Measurements from ENCODE around the gene CAB39L. TPM values are rescaled to one million over a fixed set of nuclear protein-coding genes. Genes with fewer than 3 reads are reported as not detected.
A peak's percentile ranks its signal among the peaks of the same experiment; 100 is the strongest.

The CAB39L gene
- total RNA-seq, 1 experiment from 2014 or later: 51.9 TPM

- Histone ChIP-seq H4K20me1 (ENCODE audit: insufficient read depth, low read depth, low read length) (no peaks in the 10 kb centered on the region), H3K36me3 (ENCODE audit: insufficient read depth, low read length) (peaks cover under 1% of the 10 kb centered on the region; the same call in 1 of the 2 replicates), H3K9ac (ENCODE audit: low read length) (peak overlapping the region; percentile 54), H3K4me2 (ENCODE audit: low read depth, low read length, poor library complexity, severe bottlenecking) (peak overlapping the region; percentile 31), H3K79me2 (ENCODE audit: low read length) (no peaks in the 10 kb centered on the region), H3K4me1 (ENCODE audit: low read length) (peaks cover 67% of the 10 kb centered on the region), H3K27ac (ENCODE audit: low read length) (peak overlapping the region; percentile 82), H3K27me3 (ENCODE audit: low read length) (no peaks in the 10 kb centered on the region), H3K9me2 (replicated peaks; ENCODE audit: insufficient read depth, low read length) (no peaks in the 10 kb centered on the region), H3K4me3 (ENCODE audit: low read length) (no peak overlapping the region; the same call in 1 of the 2 replicates), H2AFZ (ENCODE audit: low read length) (no peak overlapping the region), H3K9me3 (ENCODE audit: low read length) (no peaks in the 10 kb centered on the region)
- no peak for DNase-seq
These were observed 141.6 kb downstream of the CAB39L start for GRCh38 chr13:49302222-49302621.

GRCh38 chr13:49300739-49301589 is 142.9 kb downstream of the CAB39L start:
- Histone ChIP-seq H2AFZ (ENCODE audit: low read length) (peak overlapping the region; percentile 63; the same call in 1 of the 2 replicates), H3K9me3 (ENCODE audit: low read length) (no peaks in the 10 kb centered on the region), H4K20me1 (ENCODE audit: insufficient read depth, low read depth, low read length) (no peaks in the 10 kb centered on the region), H3K9me2 (replicated peaks; ENCODE audit: insufficient read depth, low read length) (no peaks in the 10 kb centered on the region), H3K27ac (ENCODE audit: low read length) (peak overlapping the region; percentile 82), H3K27me3 (ENCODE audit: low read length) (no peaks in the 10 kb centered on the region), H3K4me3 (ENCODE audit: low read length) (peak overlapping the region; percentile 24; the same call in 1 of the 2 replicates), H3K4me1 (ENCODE audit: low read length) (peaks cover 57% of the 10 kb centered on the region), H3K36me3 (ENCODE audit: insufficient read depth, low read length) (no peaks in the 10 kb centered on the region), H3K9ac (ENCODE audit: low read length) (peak overlapping the region; percentile 54), H3K79me2 (ENCODE audit: low read length) (no peaks in the 10 kb centered on the region), H3K4me2 (ENCODE audit: low read depth, low read length, poor library complexity, severe bottlenecking) (peak overlapping the region; percentile 31)
- peak; percentile 93 for DNase-seq

- Histone ChIP-seq H3K9me2 (replicated peaks; ENCODE audit: insufficient read depth, low read length) (no peaks in the 10 kb centered on the region), H3K79me2 (ENCODE audit: low read length) (no peaks in the 10 kb centered on the region), H3K9ac (ENCODE audit: low read length) (no peak overlapping the region), H2AFZ (ENCODE audit: low read length) (no peak overlapping the region), H3K4me2 (ENCODE audit: low read depth, low read length, poor library complexity, severe bottlenecking) (no peak overlapping the region), H3K4me1 (ENCODE audit: low read length) (peaks cover 50% of the 10 kb centered on the region), H3K36me3 (ENCODE audit: insufficient read depth, low read length) (no peaks in the 10 kb centered on the region), H3K27me3 (ENCODE audit: low read length) (no peaks in the 10 kb centered on the region), H3K27ac (ENCODE audit: low read length) (no peak overlapping the region), H3K9me3 (ENCODE audit: low read length) (no peaks in the 10 kb centered on the region), H3K4me3 (ENCODE audit: low read length) (no peak overlapping the region), H4K20me1 (ENCODE audit: insufficient read depth, low read depth, low read length) (no peaks in the 10 kb centered on the region)
- no peak for DNase-seq
These were observed 143.6 kb downstream of the CAB39L start for GRCh38 chr13:49300276-49300675.

- no peak for DNase-seq
- H3K4me2 ChIP-seq (ENCODE audit: low read depth, low read length, poor library complexity, severe bottlenecking): no peak overlapping the region
- no peaks in the 10 kb centered on the region for H4K20me1 ChIP-seq (ENCODE audit: insufficient read depth, low read depth, low read length)
- no peaks in the 10 kb centered on the region for H3K9me2 ChIP-seq (replicated peaks; ENCODE audit: insufficient read depth, low read length)
- no peak overlapping the region for H3K4me3 ChIP-seq (ENCODE audit: low read length)
- H3K9me3 ChIP-seq (ENCODE audit: low read length): no peaks in the 10 kb centered on the region
- H3K27me3 ChIP-seq (ENCODE audit: low read length): no peaks in the 10 kb centered on the region
- H3K79me2 ChIP-seq (ENCODE audit: low read length): no peaks in the 10 kb centered on the region
- H3K36me3 ChIP-seq (ENCODE audit: insufficient read depth, low read length): no peaks in the 10 kb centered on the region
- H3K9ac ChIP-seq (ENCODE audit: low read length): no peak overlapping the region
- no peak overlapping the region for H3K27ac ChIP-seq (ENCODE audit: low read length)
- H3K4me1 ChIP-seq (ENCODE audit: low read length): peaks cover 38% of the 10 kb centered on the region
- H2AFZ ChIP-seq (ENCODE audit: low read length): no peak overlapping the region
These were observed 144.8 kb downstream of the CAB39L start for GRCh38 chr13:49298903-49299605.

- Histone ChIP-seq H3K9me3 (ENCODE audit: low read length) (no peaks in the 10 kb centered on the region), H2AFZ (ENCODE audit: low read length) (no peak overlapping the region), H3K27me3 (ENCODE audit: low read length) (no peaks in the 10 kb centered on the region), H3K79me2 (ENCODE audit: low read length) (no peaks in the 10 kb centered on the region), H3K36me3 (ENCODE audit: insufficient read depth, low read length) (no peaks in the 10 kb centered on the region), H3K27ac (ENCODE audit: low read length) (no peak overlapping the region), H3K4me3 (ENCODE audit: low read length) (no peak overlapping the region), H3K4me2 (ENCODE audit: low read depth, low read length, poor library complexity, severe bottlenecking) (no peak overlapping the region), H3K9ac (ENCODE audit: low read length) (no peak overlapping the region), H4K20me1 (ENCODE audit: insufficient read depth, low read depth, low read length) (no peaks in the 10 kb centered on the region), H3K9me2 (replicated peaks; ENCODE audit: insufficient read depth, low read length) (no peaks in the 10 kb centered on the region), H3K4me1 (ENCODE audit: low read length) (peaks cover 32% of the 10 kb centered on the region)
- DNase-seq: no peak
These were observed 145.4 kb downstream of the CAB39L start for GRCh38 chr13:49298416-49298815.

GRCh38 chr13:49297338-49297737 is 146.5 kb downstream of the CAB39L start:
- no peaks in the 10 kb centered on the region for H3K9me3 ChIP-seq (ENCODE audit: low read length)
- no peak overlapping the region for H3K4me3 ChIP-seq (ENCODE audit: low read length)
- no peak for DNase-seq
- no peaks in the 10 kb centered on the region for H4K20me1 ChIP-seq (ENCODE audit: insufficient read depth, low read depth, low read length)
- peaks cover 21% of the 10 kb centered on the region for H3K4me1 ChIP-seq (ENCODE audit: low read length)
- H3K27ac ChIP-seq (ENCODE audit: low read length): no peak overlapping the region
- no peaks in the 10 kb centered on the region for H3K79me2 ChIP-seq (ENCODE audit: low read length)
- H3K36me3 ChIP-seq (ENCODE audit: insufficient read depth, low read length): no peaks in the 10 kb centered on the region
- no peak overlapping the region for H3K4me2 ChIP-seq (ENCODE audit: low read depth, low read length, poor library complexity, severe bottlenecking)
- no peaks in the 10 kb centered on the region for H3K27me3 ChIP-seq (ENCODE audit: low read length)
- no peaks in the 10 kb centered on the region for H3K9me2 ChIP-seq (replicated peaks; ENCODE audit: insufficient read depth, low read length)
- H3K9ac ChIP-seq (ENCODE audit: low read length): no peak overlapping the region
- H2AFZ ChIP-seq (ENCODE audit: low read length): no peak overlapping the region

- H3K79me2 ChIP-seq (ENCODE audit: low read length): no peaks in the 10 kb centered on the region
- H3K27ac ChIP-seq (ENCODE audit: low read length): no peak overlapping the region
- peaks cover 14% of the 10 kb centered on the region for H3K4me1 ChIP-seq (ENCODE audit: low read length)
- DNase-seq: no peak
- no peak overlapping the region for H3K4me3 ChIP-seq (ENCODE audit: low read length)
- H3K9me2 ChIP-seq (replicated peaks; ENCODE audit: insufficient read depth, low read length): no peaks in the 10 kb centered on the region
- H3K27me3 ChIP-seq (ENCODE audit: low read length): no peaks in the 10 kb centered on the region
- H3K4me2 ChIP-seq (ENCODE audit: low read depth, low read length, poor library complexity, severe bottlenecking): no peak overlapping the region
- no peak overlapping the region for H3K9ac ChIP-seq (ENCODE audit: low read length)
- H3K9me3 ChIP-seq (ENCODE audit: low read length): no peaks in the 10 kb centered on the region
- H4K20me1 ChIP-seq (ENCODE audit: insufficient read depth, low read depth, low read length): no peaks in the 10 kb centered on the region
- H2AFZ ChIP-seq (ENCODE audit: low read length): no peak overlapping the region
- H3K36me3 ChIP-seq (ENCODE audit: insufficient read depth, low read length): no peaks in the 10 kb centered on the region
These were observed 147.2 kb downstream of the CAB39L start for GRCh38 chr13:49296659-49297058.

- Histone ChIP-seq H3K4me1 (ENCODE audit: low read length) (0 out of 2 replicates have a peak, but pooled peaks cover 3% of the 10 kb centered on the region), H2AFZ (ENCODE audit: low read length) (no peak overlapping the region), H3K4me2 (ENCODE audit: low read depth, low read length, poor library complexity, severe bottlenecking) (no peak overlapping the region), H3K27me3 (ENCODE audit: low read length) (no peaks in the 10 kb centered on the region), H3K9ac (ENCODE audit: low read length) (no peak overlapping the region), H3K4me3 (ENCODE audit: low read length) (no peak overlapping the region), H3K27ac (ENCODE audit: low read length) (no peak overlapping the region), H3K79me2 (ENCODE audit: low read length) (no peaks in the 10 kb centered on the region), H3K36me3 (ENCODE audit: insufficient read depth, low read length) (no peaks in the 10 kb centered on the region), H3K9me2 (replicated peaks; ENCODE audit: insufficient read depth, low read length) (no peaks in the 10 kb centered on the region), H3K9me3 (ENCODE audit: low read length) (no peaks in the 10 kb centered on the region), H4K20me1 (ENCODE audit: insufficient read depth, low read depth, low read length) (no peaks in the 10 kb centered on the region)
- no peak for DNase-seq
These were observed 148.6 kb downstream of the CAB39L start for GRCh38 chr13:49295244-49295643.

All from Karpas-422 (cell line).